Cardiac fibroblast (primary cell): ENCODE measurements around the gene DHX32.

Experiments used
- DNase-seq, 2 donors: peaks; one replicate each; pipeline versions ENCODE4 v3.0.0 to v3.0.0-alpha.2; 2010; ENCODE audit warnings: low read depth in 2 of 2
- H3K4me3 ChIP-seq, 2 donors: replicated peaks in 1 of 2; 1 replicate in 1 of 2; 2 replicates in 1 of 2; pipeline ENCODE4 v1.5.1; 2011; ENCODE audit warnings: low read depth in 2 of 2, low read length in 2 of 2, mild to moderate bottlenecking in 2 of 2, moderate library complexity in 1 of 2
- TF ChIP-seq, protein P1 (sequence below): IDR thresholded peaks from one replicate; pipeline ENCODE4 v1.5.1; 2011; ENCODE audit warnings: low read depth, mild to moderate bottlenecking, low read length, inconsistent platforms

The DHX32 gene

DNA sequence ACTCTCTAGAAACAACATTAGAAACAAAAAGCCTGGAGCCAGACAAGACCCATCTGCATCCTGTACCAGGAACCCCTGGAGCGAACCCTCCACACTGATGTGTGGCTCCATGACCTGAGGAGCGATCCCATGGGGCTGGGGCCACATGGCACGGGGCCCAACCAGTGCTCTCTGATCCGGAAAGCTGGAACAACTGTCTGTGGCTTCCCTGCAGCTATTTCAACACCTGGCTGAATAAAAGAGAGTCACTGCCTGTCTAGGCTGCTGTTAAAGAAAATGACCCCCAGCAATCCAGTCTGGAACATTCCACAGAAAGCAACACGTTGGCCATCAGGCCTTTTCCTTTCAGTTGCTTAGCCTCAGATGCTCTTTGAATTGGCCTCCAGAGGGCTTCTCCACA is 79.0 kb downstream of the DHX32 start:
- DNase-seq, result no peak
- H3K4me3 ChIP-seq, result no peak overlapping the region
- TF ChIP-seq, protein P1, sequence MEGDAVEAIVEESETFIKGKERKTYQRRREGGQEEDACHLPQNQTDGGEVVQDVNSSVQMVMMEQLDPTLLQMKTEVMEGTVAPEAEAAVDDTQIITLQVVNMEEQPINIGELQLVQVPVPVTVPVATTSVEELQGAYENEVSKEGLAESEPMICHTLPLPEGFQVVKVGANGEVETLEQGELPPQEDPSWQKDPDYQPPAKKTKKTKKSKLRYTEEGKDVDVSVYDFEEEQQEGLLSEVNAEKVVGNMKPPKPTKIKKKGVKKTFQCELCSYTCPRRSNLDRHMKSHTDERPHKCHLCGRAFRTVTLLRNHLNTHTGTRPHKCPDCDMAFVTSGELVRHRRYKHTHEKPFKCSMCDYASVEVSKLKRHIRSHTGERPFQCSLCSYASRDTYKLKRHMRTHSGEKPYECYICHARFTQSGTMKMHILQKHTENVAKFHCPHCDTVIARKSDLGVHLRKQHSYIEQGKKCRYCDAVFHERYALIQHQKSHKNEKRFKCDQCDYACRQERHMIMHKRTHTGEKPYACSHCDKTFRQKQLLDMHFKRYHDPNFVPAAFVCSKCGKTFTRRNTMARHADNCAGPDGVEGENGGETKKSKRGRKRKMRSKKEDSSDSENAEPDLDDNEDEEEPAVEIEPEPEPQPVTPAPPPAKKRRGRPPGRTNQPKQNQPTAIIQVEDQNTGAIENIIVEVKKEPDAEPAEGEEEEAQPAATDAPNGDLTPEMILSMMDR, result no peak

DNA sequence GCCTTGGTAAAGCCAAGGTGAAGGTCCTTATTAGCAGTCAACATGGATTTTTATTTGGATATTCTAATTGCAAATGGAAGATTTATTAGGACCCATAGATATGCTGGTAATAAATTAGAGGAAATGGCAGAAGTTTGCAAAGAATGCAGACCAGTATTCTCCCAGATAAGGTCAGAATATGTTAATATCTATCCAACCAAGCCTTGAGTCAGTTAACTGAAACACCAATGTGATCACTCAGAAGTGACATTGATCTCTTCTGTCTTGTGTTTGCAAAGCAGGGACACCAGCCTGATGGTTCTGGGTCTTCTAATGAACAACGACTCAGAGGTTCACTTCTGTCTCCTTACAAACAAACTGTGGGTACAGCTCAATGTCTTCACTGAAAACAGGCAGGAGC is 79.5 kb downstream of the DHX32 start:
- no peak for DNase-seq
- TF ChIP-seq, protein P1, result no peak

DNA sequence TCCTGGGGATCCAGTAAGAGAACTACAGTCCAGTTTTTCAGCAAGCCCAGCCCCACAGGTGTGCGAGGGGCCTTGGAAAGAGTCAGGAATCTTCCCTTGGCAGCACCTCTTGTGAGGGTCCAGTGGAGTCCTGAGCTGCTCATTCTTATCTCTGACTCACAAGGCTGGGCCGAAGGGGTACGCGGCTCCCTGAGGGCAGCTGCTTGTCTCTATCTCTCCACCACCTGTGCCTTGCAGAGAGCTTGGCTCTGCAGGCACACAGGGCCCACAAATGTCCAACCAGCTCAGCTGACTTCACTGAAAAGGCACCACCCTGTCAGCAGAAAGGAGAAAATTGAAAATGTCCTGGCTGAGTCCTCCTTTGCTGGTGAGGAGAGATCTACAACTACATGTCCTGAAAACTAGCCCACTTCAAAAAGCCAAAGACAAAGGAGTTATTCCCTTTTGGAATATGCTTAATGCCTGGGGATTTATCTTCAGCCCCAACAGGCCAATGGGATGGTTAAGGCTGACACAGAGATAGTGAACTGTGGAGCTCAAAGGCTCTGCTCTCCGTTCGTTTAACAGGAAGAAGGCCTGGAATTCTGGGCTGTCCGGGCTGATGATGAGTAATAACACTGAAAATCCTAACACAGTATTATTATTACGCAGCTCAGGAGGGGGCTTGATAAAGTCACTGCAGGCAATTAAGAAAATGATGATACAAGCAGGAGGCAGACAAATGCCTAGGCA is 81.5 kb downstream of the DHX32 start:
- no peak overlapping the region for H3K4me3 ChIP-seq
- DNase-seq, result no peak
- TF ChIP-seq, protein P1, result no peak

More for the DNA sequence above, 79.5 kb downstream of the DHX32 start:
- no peak overlapping the region for H3K4me3 ChIP-seq

DNA sequence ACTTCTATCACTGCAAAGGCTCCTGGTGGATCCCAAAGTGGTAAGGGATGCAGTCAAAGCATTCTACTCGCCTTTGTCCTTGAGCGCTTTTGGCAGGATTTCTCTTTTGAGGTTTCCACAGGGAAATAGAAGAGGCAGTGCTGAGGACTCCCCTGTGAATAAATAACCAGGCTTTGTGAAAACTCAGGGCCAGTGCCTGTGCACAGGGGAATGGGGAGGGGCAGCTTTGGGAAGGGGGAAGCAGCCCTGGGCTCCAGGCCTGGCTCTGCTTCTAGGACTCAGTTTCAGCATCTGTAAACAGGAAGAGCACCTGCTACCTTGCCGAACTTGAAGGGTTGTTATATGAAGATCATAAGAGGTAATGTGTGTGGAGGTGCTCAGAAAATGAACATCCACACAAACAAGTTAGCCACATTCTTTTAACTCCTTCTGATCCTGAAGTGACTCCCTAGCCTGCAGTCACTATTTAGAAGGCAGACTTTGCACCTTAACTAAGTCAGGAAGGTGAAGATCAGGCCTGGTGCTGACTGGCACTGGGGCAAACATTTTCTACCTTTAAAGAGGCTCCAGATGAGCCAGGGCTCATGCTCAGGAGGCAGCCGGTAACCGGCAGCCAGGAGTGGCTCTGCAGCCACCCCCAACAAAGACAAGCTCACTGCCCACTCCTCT is 83.0 kb downstream of the DHX32 start:
- no peak overlapping the region for H3K4me3 ChIP-seq
- TF ChIP-seq, protein P1, result no peak
- no peak for DNase-seq

DNA sequence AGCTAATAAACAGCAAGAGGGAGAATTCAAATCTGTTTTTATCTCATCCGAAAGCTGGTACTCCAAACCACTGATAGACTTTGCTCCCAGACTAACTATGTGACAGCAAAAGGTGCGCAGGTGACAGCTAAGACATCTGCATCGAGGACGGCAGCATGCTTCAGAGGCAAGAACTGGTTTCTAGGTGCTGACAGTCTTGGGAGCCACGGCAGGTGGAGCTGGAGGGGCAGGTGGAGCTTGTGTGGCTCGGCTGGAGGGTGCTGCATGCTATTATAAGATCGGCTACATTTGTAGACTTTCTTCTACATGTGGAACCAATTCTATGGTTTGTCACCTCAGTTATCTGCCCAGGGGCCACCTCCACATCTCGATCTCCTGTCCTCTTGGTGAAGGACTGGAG is 83.7 kb downstream of the DHX32 start:
- H3K4me3 ChIP-seq, result no peak overlapping the region
- no peak for DNase-seq
- TF ChIP-seq, protein P1, result no peak

DNA sequence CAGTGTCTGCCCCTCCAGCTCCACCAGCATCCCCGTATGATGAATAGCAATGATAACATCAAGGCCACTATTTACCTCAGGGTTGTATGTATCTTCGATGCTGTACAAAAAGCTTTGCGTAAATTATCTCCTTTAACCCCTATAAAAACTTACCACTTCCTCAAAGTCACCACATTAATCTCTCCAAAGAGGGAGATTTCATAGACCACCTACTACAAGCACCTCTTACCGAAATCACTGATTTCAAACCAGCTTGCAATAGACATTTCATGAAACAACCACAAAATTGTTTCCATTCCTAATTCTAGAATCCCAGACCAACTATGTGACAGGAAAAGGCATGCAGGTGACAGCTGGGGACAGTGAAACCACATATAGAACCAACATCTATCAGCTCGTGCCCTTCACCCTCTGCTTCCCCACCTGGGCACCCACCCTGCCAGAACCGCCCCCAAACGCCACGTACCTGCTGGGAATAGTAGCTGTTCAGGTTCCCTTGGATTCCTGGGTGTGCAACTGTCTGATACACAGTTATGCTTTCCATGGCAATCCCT is 85.4 kb downstream of the DHX32 start:
- no peak for DNase-seq
- TF ChIP-seq, protein P1, result no peak
- no peak overlapping the region for H3K4me3 ChIP-seq
